ENCODE measurements around the gene TIMM17A.
A peak's percentile ranks its signal among the peaks of the same experiment; 100 is the strongest.

TIMM17A gene

DNA sequence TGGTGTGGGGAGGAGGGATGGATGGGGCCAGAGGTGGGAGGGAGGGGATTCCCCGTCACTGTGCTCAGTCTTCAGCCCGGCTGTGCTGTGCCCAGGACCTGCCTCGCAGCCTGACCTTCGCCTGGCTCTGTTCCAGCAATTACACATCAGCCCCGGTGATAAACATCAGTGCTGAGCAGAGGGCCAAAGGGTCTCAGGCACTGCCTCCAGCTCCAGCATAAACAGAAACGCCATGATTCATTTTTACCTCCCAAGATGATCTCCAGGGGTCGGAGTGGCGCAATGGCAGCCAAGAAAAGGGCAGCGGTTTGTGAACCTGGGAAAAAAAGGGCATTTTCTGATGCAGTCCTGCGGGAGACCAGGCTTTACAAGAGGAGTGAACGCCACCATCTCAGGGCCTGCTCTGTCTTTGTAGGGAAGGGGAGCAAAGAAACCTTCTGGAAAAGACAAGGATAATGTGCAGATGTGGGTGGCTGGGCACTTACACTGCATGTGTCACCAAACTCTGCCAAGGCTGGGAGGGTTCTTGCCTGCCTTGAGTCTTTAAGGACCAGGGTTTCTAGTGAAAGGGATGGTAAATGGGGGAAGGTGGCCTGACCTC lies 38.6 kb upstream of the TIMM17A start:
- peak; percentile 74 for ATAC-seq

DNA sequence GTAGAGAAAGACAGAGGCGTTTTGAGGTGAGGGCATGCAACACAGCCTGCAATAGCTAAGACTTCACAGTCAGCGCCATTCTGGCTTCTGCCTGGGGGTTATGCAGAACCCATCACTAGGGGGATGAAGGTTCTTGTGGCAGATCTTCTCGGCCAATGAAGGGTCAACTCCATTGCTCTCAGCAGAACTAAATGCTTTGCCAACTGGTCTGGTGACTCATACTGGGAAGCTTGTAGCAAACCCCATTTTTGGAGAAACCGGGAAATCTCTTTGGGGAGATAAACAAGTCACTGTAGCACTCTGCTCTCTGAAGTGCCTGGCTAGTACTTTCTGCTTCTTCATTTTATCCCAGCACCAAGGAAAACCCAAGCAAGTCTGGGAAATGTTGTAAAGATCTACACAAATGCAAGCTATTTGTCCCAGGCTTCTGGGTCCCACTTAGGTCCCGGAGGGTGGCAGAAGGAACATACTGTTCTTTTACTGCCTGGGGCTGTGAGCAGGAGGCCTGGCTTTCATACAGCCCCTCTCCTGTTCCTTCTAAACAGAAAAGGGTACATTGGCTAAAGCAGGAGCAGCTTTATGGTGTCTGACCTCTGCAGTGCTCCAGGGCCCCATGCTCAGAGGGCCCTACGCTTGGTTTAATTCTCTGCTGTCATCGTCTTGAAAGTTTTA lies 37.8 kb upstream of the TIMM17A start:
- peak; percentile 48 for ATAC-seq
- TF ChIP-seq, protein P1, sequence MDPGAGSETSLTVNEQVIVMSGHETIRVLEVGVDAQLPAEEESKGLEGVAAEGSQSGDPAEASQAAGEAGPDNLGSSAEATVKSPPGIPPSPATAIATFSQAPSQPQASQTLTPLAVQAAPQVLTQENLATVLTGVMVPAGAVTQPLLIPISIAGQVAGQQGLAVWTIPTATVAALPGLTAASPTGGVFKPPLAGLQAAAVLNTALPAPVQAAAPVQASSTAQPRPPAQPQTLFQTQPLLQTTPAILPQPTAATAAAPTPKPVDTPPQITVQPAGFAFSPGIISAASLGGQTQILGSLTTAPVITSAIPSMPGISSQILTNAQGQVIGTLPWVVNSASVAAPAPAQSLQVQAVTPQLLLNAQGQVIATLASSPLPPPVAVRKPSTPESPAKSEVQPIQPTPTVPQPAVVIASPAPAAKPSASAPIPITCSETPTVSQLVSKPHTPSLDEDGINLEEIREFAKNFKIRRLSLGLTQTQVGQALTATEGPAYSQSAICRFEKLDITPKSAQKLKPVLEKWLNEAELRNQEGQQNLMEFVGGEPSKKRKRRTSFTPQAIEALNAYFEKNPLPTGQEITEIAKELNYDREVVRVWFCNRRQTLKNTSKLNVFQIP (CRISPR knock-in tag; IDR thresholded peaks at IDR 0.05; ENCODE audit: borderline replicate concordance, low read depth): no peak
- no peak for TF ChIP-seq ZNF565 (CRISPR knock-in tag; conservative IDR thresholded peaks at IDR 0.05; ENCODE audit: low read depth)
- no peak for TF ChIP-seq ZC3H10 (CRISPR knock-in tag; IDR thresholded peaks at IDR 0.05)
- TF ChIP-seq CSDC2 (CRISPR knock-in tag; IDR thresholded peaks at IDR 0.05): no peak
- TF ChIP-seq ZNF70 (CRISPR knock-in tag; IDR thresholded peaks at IDR 0.05): no peak
- no peak for TF ChIP-seq GLIS3 (CRISPR knock-in tag; IDR thresholded peaks at IDR 0.05)

More for the DNA sequence above, 38.6 kb upstream of the TIMM17A start:
- TF ChIP-seq TOX (CRISPR knock-in tag; IDR thresholded peaks at IDR 0.05; ENCODE audit: borderline replicate concordance) (no peak), ISL1 (CRISPR knock-in tag; IDR thresholded peaks at IDR 0.05) (no peak), BACH2 (CRISPR knock-in tag; IDR thresholded peaks at IDR 0.05; ENCODE audit: borderline replicate concordance) (no peak), TCF4 (CRISPR knock-in tag; IDR thresholded peaks at IDR 0.05; ENCODE audit: borderline replicate concordance) (no peak), ZNF565 (CRISPR knock-in tag; conservative IDR thresholded peaks at IDR 0.05; ENCODE audit: low read depth) (no peak), CSDC2 (CRISPR knock-in tag; IDR thresholded peaks at IDR 0.05) (no peak), GLIS3 (CRISPR knock-in tag; IDR thresholded peaks at IDR 0.05) (no peak), ZFP3 (CRISPR knock-in tag; IDR thresholded peaks at IDR 0.05) (no peak), ESRRG (CRISPR knock-in tag; IDR thresholded peaks at IDR 0.05) (no peak), OSR1 (CRISPR knock-in tag; IDR thresholded peaks at IDR 0.05) (no peak), ZC3H10 (CRISPR knock-in tag; IDR thresholded peaks at IDR 0.05) (no peak)
- TF ChIP-seq, protein P1 (CRISPR knock-in tag; IDR thresholded peaks at IDR 0.05; ENCODE audit: borderline replicate concordance, low read depth): no peak
- TF ChIP-seq, protein P2, sequence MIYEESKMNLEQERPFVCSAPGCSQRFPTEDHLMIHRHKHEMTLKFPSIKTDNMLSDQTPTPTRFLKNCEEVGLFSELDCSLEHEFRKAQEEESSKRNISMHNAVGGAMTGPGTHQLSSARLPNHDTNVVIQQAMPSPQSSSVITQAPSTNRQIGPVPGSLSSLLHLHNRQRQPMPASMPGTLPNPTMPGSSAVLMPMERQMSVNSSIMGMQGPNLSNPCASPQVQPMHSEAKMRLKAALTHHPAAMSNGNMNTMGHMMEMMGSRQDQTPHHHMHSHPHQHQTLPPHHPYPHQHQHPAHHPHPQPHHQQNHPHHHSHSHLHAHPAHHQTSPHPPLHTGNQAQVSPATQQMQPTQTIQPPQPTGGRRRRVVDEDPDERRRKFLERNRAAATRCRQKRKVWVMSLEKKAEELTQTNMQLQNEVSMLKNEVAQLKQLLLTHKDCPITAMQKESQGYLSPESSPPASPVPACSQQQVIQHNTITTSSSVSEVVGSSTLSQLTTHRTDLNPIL (CRISPR knock-in tag; IDR thresholded peaks at IDR 0.05; ENCODE audit: low read depth): no peak
- TF ChIP-seq, protein P3, sequence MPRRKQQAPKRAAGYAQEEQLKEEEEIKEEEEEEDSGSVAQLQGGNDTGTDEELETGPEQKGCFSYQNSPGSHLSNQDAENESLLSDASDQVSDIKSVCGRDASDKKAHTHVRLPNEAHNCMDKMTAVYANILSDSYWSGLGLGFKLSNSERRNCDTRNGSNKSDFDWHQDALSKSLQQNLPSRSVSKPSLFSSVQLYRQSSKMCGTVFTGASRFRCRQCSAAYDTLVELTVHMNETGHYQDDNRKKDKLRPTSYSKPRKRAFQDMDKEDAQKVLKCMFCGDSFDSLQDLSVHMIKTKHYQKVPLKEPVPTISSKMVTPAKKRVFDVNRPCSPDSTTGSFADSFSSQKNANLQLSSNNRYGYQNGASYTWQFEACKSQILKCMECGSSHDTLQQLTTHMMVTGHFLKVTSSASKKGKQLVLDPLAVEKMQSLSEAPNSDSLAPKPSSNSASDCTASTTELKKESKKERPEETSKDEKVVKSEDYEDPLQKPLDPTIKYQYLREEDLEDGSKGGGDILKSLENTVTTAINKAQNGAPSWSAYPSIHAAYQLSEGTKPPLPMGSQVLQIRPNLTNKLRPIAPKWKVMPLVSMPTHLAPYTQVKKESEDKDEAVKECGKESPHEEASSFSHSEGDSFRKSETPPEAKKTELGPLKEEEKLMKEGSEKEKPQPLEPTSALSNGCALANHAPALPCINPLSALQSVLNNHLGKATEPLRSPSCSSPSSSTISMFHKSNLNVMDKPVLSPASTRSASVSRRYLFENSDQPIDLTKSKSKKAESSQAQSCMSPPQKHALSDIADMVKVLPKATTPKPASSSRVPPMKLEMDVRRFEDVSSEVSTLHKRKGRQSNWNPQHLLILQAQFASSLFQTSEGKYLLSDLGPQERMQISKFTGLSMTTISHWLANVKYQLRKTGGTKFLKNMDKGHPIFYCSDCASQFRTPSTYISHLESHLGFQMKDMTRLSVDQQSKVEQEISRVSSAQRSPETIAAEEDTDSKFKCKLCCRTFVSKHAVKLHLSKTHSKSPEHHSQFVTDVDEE (CRISPR knock-in tag; IDR thresholded peaks at IDR 0.05): no peak
- TF ChIP-seq, protein P4, sequence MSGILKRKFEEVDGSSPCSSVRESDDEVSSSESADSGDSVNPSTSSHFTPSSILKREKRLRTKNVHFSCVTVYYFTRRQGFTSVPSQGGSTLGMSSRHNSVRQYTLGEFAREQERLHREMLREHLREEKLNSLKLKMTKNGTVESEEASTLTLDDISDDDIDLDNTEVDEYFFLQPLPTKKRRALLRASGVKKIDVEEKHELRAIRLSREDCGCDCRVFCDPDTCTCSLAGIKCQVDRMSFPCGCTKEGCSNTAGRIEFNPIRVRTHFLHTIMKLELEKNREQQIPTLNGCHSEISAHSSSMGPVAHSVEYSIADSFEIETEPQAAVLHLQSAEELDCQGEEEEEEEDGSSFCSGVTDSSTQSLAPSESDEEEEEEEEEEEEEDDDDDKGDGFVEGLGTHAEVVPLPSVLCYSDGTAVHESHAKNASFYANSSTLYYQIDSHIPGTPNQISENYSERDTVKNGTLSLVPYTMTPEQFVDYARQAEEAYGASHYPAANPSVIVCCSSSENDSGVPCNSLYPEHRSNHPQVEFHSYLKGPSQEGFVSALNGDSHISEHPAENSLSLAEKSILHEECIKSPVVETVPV (CRISPR knock-in tag; IDR thresholded peaks at IDR 0.05): no peak

DNA sequence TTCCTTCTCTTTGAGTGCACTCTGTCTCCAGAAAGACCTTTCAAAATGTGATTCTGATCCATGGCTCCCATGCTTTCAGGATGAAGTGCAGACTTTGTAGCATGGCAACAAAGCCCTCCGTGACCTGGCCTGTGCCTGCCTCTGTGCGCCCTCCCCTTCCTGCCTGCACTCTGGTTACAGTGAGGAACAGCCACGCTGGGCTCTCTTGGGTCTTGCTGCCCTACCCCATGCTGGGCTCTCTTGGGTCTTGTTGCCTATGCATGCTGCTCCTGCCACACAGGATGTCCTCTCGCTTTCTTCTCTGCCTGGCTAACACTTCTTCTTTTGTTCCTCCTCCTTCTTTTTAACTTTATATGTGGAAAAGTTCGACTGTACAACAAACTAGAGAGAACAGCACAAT lies 37.0 kb upstream of the TIMM17A start:
- ATAC-seq: no peak
- no peak for TF ChIP-seq TCF4 (CRISPR knock-in tag; IDR thresholded peaks at IDR 0.05; ENCODE audit: borderline replicate concordance)
- TF ChIP-seq, protein P2 (CRISPR knock-in tag; IDR thresholded peaks at IDR 0.05; ENCODE audit: low read depth): no peak
- TF ChIP-seq SNAI2 (CRISPR knock-in tag; IDR thresholded peaks at IDR 0.05): no peak
- no peak for TF ChIP-seq ESRRG (CRISPR knock-in tag; IDR thresholded peaks at IDR 0.05)
- TF ChIP-seq OSR1 (CRISPR knock-in tag; IDR thresholded peaks at IDR 0.05): no peak
- TF ChIP-seq, protein P1 (CRISPR knock-in tag; IDR thresholded peaks at IDR 0.05; ENCODE audit: borderline replicate concordance, low read depth): no peak
- no peak for TF ChIP-seq ISL1 (CRISPR knock-in tag; IDR thresholded peaks at IDR 0.05)
- TF ChIP-seq ARNTL (CRISPR knock-in tag; IDR thresholded peaks at IDR 0.05; ENCODE audit: borderline replicate concordance, low read depth): no peak
- TF ChIP-seq, protein P4 (CRISPR knock-in tag; IDR thresholded peaks at IDR 0.05): no peak
- no peak for TF ChIP-seq ZFP3 (CRISPR knock-in tag; IDR thresholded peaks at IDR 0.05)
- TF ChIP-seq, protein P5, sequence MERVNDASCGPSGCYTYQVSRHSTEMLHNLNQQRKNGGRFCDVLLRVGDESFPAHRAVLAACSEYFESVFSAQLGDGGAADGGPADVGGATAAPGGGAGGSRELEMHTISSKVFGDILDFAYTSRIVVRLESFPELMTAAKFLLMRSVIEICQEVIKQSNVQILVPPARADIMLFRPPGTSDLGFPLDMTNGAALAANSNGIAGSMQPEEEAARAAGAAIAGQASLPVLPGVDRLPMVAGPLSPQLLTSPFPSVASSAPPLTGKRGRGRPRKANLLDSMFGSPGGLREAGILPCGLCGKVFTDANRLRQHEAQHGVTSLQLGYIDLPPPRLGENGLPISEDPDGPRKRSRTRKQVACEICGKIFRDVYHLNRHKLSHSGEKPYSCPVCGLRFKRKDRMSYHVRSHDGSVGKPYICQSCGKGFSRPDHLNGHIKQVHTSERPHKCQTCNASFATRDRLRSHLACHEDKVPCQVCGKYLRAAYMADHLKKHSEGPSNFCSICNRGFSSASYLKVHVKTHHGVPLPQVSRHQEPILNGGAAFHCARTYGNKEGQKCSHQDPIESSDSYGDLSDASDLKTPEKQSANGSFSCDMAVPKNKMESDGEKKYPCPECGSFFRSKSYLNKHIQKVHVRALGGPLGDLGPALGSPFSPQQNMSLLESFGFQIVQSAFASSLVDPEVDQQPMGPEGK (CRISPR knock-in tag; IDR thresholded peaks at IDR 0.05; ENCODE audit: borderline replicate concordance): no peak

All from SK-N-SH treated with all-trans-retinoic acid at 6 μM for 48 hours (cell line).